T47D (cell line): Measurements from ENCODE around the gene NCAPG2.

Experiments used
- DNase-seq, 2 experiments: peaks; one replicate each; pipeline versions ENCODE4 v3.0.0 to v3.0.0-alpha.2; 2011 to 2012; ENCODE audit warnings: low read depth in 1 of 2, low spot score in 1 of 2
- JUND ChIP-seq: IDR thresholded peaks from 2 replicates; pipeline ENCODE4 v1.6.1; 2012; ENCODE audit warnings: low read depth
- in situ Hi-C: cut with HindIII; loops from 2 replicates; pipeline ENCODE4 v1.10.0; 2016; ENCODE audit warnings: low sequenced_read_pairs, low pct_unique_long_range_greater_than_20kb

NCAPG2 gene

GRCh38 chr7:158730383-158731346 is 26.1 kb upstream of the NCAPG2 start:
- in situ Hi-C loops = no loop called here
- no peak for DNase-seq
- no peak for TF ChIP-seq JUND

DNA sequence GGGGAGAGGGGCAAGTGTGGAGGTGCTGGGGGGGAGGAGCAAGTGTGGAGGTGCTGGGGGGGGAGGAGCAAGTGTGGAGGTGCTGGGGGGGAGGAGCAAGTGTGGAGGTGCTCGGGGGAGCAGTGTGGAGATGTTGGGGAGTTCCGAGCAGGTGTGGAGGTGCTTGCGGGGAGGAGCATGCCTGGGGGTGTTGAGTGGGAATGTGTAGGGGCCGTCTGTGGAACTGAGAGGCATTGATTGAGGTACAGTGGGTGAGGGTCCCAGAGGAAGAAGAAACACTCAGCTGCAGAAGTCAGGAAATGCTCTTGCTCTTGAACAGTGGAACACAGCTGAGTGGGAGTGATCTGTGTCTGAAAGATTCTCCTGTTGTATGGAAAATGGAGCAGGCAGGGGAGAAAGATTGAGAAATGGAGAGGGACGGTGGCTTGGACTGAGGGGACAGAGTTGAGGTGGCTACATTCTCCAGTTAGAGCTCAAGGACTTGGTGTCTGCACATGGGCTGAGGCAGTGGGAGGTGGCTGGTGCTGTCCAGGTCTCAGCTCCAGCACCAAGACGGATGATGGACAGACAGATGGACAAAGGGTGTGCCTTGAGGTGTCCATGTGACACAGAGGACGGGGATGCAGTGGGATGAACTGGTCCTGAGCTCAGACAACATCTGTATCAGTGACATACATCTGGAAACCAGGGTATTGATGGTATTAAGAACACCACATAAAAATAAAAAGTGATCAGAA is 25.2 kb upstream of the NCAPG2 start:
- in situ Hi-C loops = no loop called here
- no peak for TF ChIP-seq JUND
- no peak for DNase-seq

GRCh38 chr7:158728911-158729645 is 24.5 kb upstream of the NCAPG2 start:
- DNase-seq = no peak
- TF ChIP-seq JUND = no peak
- in situ Hi-C loops = no loop called here

GRCh38 chr7:158727690-158728089 is 23.1 kb upstream of the NCAPG2 start:
- no peak for TF ChIP-seq JUND
- no peak for DNase-seq
- in situ Hi-C loops = no loop called here

GRCh38 chr7:158726277-158726807 is 21.7 kb upstream of the NCAPG2 start:
- in situ Hi-C loops = no loop called here
- no peak for DNase-seq
- no peak for TF ChIP-seq JUND

DNA sequence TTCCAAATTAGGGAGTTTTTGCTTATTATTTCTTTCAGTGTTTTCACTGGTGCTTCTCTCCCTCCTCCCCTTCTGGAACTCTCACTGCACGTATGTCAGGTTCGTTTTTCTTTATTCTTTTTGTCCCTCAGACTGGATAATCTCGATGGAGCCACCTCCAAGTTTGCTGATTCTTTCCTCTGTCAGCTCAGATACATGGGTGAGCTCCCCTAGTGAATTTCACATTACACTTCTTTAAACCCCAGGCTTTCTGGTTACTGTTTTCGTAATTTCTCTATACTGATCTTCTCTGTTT is 20.8 kb upstream of the NCAPG2 start:
- DNase-seq = no peak
- TF ChIP-seq JUND = no peak
- in situ Hi-C loops = no loop called here

- DNase-seq = no peak
- TF ChIP-seq JUND = no peak
- in situ Hi-C loops = no loop called here
Observed at GRCh38 chr7:158724658-158725505, 20.3 kb upstream of the NCAPG2 start.

- in situ Hi-C loops = no loop called here
- DNase-seq = no peak
Observed at GRCh38 chr7:158723714-158724385, 19.2 kb upstream of the NCAPG2 start.

DNA sequence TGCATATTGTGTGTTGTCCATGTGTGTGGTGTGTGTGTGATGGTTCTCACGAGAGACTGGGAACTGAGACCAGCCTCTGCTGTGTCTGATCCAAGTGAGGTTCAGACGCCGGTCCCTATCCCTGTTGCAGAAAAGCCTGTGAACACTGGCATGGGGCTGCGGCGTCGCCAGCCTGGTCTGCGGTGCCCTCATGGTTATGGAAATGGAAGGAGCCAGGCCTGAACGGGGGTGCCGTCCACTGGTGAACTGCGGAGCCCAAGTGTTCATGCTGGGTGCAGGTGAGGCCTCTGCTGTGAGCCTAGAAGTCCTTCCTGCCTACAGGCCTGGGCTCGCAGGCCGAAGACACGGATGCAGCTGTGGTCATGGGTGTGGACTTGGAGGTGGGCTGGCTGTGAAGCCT is 18.7 kb upstream of the NCAPG2 start:
- in situ Hi-C loops = no loop called here
- no peak for TF ChIP-seq JUND
- no peak for DNase-seq

More at GRCh38 chr7:158723714-158724385, 19.2 kb upstream of the NCAPG2 start:
- no peak for TF ChIP-seq JUND

GRCh38 chr7:158722574-158723237 is 18.1 kb upstream of the NCAPG2 start:
- TF ChIP-seq JUND = no peak
- in situ Hi-C loops = no loop called here

DNA sequence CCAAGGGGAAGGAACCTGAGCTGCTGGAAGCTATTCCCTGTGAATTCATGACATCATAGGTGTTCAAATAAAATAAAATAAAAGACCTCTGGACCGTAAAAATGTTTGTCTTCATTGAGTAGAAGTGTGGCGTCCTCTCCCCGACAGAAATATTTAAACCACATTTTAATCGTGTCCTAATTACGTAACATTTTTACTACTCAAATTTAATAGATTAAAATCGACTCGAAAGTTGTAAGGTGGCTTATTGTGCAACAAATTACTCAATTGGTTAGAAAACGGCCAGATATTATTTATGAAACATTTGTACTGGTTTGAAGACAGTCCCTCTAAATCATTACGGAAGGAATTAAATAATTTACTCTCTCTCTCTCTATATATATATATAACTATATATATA is 15.5 kb upstream of the NCAPG2 start:
- no peak for TF ChIP-seq JUND
- in situ Hi-C loops = no loop called here
- DNase-seq = no peak

More at GRCh38 chr7:158722574-158723237, 18.1 kb upstream of the NCAPG2 start:
- no peak for DNase-seq
